Spleen (tissue), 7 donors: ENCODE data around the gene C20orf96.

Source experiments
- POLR2A ChIP-seq, 3 donors: fragments of 450-650 bp; IDR thresholded peaks; one replicate each; pipeline ENCODE4 v1.5.1; 2017; ENCODE audit warnings: antibody characterized with exemption in 3 of 3, mild to moderate bottlenecking in 1 of 3
- TF ChIP-seq, protein P1 (sequence below), 11 experiments: fragments of 200-600 bp in 7 of 11; fragments of 450-650 bp in 4 of 11; sonication (generic) in 4 of 11; IDR thresholded peaks in 8 of 11; conservative IDR thresholded peaks in 3 of 11; 1 replicate in 7 of 11; 2 replicates in 4 of 11; pipeline versions ENCODE4 v1.4.0 to v1.8.0; 2016 to 2021; ENCODE audit warnings: antibody characterized with exemption in 11 of 11, inconsistent platforms in 4 of 11, mild to moderate bottlenecking in 1 of 11
- donor health status: DM: no; HTN: no; CAD: no; lungs with moderate emphysema.
- donor health status: DM: no; HTN: no; CAD: no.
- donor health status: DM: no; HTN: no; CAD: no.

DNA sequence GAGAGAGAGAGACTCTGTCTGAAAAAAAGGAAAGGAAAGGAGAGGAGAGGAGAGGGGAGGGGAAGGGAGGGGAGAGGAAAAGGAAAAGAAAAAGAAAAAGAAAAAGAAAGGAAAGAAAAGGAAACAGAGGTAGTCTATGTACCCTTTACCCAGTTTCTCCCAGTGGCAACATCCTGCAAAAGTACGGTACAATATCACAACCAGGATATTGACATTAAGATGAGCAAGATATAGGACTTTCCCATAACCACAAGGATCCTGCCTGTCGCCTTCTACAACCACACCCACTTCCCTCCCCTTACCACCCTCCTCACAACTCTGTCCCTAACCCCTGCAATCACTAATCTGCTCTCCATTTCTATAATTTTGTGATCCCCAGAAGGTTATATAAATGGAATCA, 4.0 kb downstream of the C20orf96 start:
- TF ChIP-seq, protein P1, sequence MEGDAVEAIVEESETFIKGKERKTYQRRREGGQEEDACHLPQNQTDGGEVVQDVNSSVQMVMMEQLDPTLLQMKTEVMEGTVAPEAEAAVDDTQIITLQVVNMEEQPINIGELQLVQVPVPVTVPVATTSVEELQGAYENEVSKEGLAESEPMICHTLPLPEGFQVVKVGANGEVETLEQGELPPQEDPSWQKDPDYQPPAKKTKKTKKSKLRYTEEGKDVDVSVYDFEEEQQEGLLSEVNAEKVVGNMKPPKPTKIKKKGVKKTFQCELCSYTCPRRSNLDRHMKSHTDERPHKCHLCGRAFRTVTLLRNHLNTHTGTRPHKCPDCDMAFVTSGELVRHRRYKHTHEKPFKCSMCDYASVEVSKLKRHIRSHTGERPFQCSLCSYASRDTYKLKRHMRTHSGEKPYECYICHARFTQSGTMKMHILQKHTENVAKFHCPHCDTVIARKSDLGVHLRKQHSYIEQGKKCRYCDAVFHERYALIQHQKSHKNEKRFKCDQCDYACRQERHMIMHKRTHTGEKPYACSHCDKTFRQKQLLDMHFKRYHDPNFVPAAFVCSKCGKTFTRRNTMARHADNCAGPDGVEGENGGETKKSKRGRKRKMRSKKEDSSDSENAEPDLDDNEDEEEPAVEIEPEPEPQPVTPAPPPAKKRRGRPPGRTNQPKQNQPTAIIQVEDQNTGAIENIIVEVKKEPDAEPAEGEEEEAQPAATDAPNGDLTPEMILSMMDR (IDR thresholded peaks at IDR 0.05 in 8 of 11, conservative IDR thresholded peaks at IDR 0.05 in 3 of 11), result no peak
- TF ChIP-seq POLR2A (IDR thresholded peaks at IDR 0.05), result no peak
